ENCODE data around the gene SLC9C2.

DNA sequence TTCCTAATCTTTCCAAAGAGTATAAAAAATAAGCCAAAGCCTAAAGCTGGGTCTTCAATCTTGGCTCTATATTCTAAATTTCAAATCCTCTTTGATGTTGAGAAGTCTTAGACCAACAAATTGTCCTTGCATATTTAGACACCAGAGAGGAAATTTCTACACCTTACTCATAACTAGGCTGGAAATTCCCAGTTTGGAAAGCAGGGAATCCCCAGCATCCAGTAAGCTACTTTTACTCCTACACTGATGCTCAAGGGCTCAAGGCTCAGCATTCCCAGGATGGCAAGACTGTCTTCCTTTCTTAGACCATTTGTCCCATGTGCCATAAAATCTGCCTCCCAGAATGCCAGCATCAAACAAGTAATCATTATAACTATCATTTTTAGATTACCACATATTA is 97.5 kb downstream of the SLC9C2 start:
- TF ChIP-seq, protein P1, sequence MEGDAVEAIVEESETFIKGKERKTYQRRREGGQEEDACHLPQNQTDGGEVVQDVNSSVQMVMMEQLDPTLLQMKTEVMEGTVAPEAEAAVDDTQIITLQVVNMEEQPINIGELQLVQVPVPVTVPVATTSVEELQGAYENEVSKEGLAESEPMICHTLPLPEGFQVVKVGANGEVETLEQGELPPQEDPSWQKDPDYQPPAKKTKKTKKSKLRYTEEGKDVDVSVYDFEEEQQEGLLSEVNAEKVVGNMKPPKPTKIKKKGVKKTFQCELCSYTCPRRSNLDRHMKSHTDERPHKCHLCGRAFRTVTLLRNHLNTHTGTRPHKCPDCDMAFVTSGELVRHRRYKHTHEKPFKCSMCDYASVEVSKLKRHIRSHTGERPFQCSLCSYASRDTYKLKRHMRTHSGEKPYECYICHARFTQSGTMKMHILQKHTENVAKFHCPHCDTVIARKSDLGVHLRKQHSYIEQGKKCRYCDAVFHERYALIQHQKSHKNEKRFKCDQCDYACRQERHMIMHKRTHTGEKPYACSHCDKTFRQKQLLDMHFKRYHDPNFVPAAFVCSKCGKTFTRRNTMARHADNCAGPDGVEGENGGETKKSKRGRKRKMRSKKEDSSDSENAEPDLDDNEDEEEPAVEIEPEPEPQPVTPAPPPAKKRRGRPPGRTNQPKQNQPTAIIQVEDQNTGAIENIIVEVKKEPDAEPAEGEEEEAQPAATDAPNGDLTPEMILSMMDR (conservative IDR thresholded peaks at IDR 0.05; ENCODE audit: low read depth, low read length), result no peak
- no peak for TF ChIP-seq EZH2 (IDR thresholded peaks at IDR 0.05; ENCODE audit: low read length, unreplicated experiment)
